Stimulated activated CD4-positive, alpha-beta T cell treated with anti-CD3 and anti-CD28 coated beads, TNF-alpha, amount 100 ng/mL, for 1 hour (primary cell): ENCODE results near the gene NBAS.
A peak's percentile ranks its signal among the peaks of the same experiment; 100 is the strongest.

Experiments
- DNase-seq, 3 donors: peaks; one replicate each; pipeline ENCODE4 v3.0.0-alpha.2; 2020; ENCODE audit warnings: low read depth in 3 of 3, low spot score in 1 of 3

Gene NBAS

GRCh38 chr2:15591692-15592463 lies 30.7 kb upstream of the NBAS start, which contains the start of gene DDX1:
Gene DDX1, plus strand, starts transcription at chr2:15591868. Its CDS starts 66 bp downstream, at chr2:15591934.
- peak; percentile 54 to 87 (median 73) for DNase-seq

GRCh38 chr2:15591373-15591691 lies 30.2 kb upstream of the NBAS start:
- no peak for DNase-seq

DNA sequence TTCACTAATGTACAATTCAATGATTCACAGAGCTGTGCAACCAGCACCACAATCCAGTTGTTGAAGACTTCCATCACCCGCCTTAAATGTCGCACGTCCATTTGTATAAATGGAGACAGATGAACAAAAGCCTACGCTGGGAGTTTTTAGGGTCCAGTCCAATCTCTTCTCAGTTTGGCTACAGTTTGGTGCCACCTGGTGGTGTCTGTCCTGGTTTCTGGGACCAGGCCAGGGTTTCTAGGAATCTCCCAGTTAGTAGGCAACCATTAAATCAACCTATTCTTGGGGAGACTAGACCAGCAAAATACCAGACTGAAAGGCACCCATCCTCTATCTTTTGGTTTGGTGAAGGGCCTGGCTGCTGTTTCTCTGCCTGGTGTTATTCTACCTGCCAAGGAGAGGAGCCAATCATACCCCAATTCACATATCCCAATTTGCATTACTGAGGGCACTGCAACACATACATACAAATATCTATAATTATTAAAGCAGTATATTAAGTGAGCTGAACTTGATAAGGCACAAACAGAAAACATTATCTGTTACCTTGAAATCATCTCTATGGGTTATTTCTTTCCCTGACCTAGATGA lies 27.3 kb upstream of the NBAS start:
- DNase-seq: no peak

GRCh38 chr2:15584767-15585469 lies 23.8 kb upstream of the NBAS start:
- DNase-seq: no peak

DNA sequence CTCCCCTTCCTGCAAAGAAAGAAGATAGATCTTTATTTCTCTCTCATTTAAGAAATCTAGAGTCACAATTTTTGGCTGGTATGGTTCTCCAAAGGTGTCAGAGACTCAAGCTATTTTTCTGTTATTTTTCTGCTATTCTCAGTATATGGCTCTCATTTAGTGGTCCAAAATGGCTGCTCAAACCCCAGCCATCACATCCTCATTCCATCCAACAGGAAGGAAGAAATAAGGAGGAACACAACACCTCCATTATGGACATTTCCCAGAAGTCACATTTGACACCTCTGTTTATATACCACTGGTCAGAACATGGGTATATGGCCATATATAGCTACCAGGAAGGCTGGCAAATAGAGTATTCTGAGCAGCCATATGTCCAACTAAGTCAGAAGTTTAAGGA lies 23.2 kb upstream of the NBAS start:
- DNase-seq: no peak

- DNase-seq: no peak
These were observed 22.7 kb upstream of the NBAS start for GRCh38 chr2:15583826-15584225.

GRCh38 chr2:15582710-15583357 lies 21.7 kb upstream of the NBAS start:
- no peak for DNase-seq

DNA sequence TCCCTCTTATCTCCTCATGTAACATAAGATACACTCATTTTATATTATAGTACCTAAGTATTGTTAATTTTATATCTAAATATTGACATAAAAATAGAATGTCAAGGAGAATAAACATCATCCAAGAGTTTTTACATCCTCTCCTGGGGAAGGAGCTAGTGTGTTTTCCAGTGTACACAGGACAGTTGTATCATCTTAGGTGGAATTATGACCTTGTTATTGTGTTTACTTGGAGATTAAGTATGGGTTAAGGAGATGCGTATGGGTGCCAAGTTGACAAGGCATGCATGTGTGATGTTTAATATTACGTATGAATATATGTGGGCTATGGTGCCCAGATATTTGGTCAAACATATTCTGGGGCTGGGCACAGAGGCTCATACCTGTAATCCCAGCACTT lies 19.3 kb upstream of the NBAS start:
- DNase-seq: no peak

- no peak for DNase-seq
These were observed 18.5 kb upstream of the NBAS start for GRCh38 chr2:15579641-15580040.

GRCh38 chr2:15577071-15577735 lies 16.1 kb upstream of the NBAS start:
- DNase-seq: peak; percentile 72 to 78 (median 72)

- no peak for DNase-seq
These were observed 10.6 kb upstream of the NBAS start for GRCh38 chr2:15571729-15572128.

- DNase-seq: no peak
These were observed 9.0 kb upstream of the NBAS start for GRCh38 chr2:15570104-15570503.

DNA sequence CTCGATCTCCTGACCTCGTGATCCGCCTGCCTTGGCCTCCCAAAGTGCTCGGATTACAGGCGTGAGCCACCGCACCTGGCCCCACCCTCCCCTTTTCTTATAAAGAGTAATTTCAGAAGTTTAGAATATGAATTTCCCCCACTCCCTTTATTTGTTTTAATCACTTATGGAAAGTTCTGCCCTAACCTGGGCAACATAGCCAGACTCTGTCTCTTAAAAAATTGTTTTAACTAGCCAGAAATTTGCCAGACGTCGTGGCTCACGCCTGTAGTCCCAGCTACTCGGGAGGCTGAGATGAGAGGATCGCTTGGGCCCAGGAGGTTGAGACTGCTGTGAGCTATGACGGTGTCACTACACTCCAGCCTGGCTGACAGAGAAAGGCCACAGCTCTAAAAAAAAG lies 7.7 kb upstream of the NBAS start:
- no peak for DNase-seq

- DNase-seq: no peak
These were observed 5.8 kb upstream of the NBAS start for GRCh38 chr2:15566912-15567311.

DNA sequence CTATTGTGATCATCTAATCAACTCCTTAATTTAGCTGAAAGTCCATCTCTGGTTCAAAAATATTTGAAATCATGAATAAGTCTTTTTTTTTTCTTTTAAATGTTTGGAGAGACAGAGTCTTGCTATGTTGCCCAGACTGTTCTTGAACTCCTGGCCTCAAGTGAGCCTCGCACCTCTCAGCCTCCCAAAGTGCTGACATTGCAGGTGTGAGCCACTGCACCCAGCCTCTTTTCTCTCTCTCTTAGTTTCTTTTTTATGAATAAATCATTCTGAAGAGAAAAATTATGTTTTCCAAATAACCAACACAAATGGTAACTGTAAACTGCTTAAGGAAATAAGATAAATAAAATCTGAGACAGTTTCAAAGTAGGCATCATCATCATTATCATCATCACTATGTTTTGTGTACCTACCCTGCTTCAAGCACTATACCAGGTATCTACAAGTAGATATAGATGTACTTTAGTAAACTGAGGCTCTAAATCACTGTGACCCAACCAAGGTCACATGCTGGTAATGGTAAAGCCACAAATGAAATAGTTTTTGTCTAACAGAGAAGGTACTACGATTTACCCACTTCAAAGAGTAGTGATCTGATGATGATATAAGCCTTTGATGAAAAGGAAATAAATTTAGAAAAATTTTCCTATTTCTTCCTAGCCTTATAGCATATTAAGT lies 5.0 kb upstream of the NBAS start:
- DNase-seq: no peak

DNA sequence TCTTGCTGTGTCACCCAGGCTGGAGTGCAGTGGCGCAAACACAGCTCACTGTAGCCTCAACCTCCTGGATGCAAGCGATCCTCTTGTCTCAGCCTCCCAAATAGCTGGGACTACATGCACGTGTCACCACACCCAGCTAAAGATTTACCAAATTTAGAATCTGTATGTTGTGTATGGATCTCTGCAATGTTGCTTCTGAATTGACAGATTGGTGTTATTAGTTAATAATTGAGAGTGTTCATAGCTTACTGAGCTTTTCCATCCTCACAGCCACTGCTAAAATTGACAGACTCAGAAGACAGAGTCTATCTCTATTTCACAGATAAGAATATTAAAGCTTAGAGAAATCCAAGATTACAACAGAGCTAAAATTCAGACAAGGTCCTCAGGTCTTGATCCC lies 4.3 kb upstream of the NBAS start:
- no peak for DNase-seq

DNA sequence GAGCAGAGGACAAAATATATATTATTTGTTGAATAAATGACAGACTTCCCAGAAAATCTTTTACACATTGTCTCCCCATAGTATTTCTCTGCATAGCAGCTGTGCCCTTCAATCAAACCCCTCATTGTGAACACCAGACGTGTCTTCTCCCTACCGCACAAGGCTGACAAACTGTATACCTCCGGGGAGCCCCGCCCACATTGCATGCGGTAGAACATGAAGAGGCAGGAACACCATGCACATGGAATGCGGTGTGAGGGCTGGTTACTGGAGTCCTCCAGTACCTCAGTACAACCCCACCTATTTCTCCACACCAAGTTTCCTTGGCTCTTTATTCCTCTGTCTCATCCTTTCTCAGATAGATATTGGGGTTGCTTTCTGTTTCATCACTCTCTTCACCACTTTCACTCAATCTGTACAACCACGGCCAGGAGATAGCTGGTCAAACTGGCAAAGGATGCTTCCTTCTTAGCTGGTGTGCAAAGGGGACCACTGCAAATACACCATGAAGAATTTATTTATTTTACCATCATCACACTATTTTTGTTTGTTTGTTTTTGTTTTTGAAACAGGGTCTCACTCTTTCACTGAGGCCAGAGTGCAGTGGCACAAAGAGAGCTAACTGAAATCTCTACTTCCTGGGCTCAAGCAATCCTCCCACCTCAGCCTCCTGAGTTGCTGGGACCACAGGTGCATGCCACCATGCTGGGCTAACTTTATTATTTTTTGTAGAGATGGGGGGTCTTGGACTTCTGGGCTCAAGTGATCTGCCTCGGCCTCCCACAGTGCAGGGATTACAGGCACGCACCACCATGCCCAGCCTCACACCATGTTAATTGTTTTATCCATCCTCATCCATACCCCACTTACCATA lies 2.3 kb upstream of the NBAS start:
- no peak for DNase-seq

DNA sequence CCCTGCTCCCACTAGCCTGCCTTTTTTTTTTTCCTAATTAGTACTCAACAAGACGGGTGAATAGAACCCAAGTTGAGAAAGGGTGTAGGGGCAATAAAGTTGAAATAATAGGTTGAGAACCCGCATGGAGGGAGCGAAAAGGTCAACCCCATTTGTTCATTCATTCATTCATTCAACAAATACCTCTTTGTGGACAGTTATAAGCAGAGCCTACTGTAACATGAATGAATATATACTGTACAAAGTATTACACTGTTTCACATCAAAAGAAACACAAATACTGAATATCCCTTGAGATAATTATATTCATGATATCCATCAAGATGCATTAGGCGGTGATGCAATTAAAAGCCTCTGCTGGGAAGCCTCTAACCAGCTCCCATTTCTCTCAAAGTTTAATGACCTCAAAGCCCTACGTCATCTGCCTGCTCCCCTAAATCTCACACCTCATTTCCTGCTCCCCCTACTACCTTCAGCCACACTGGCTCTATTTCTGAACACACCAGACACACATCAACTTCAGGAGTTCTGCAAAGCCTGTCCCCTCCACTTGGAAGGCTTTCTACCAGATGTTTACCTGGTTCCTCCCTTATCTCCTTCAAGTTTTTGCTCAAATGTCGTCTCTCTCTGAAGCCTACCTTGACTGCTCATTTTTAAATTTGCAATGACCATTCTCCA lies 1.4 kb upstream of the NBAS start:
- no peak for DNase-seq
